ENCODE results near the gene VMAC. TPM values are rescaled to one million over a fixed set of nuclear protein-coding genes. Genes with fewer than 3 reads are reported as not detected.

The VMAC gene
- total RNA-seq, 2 experiments from 2014 or later: 1.7 to 1.9 TPM

DNA sequence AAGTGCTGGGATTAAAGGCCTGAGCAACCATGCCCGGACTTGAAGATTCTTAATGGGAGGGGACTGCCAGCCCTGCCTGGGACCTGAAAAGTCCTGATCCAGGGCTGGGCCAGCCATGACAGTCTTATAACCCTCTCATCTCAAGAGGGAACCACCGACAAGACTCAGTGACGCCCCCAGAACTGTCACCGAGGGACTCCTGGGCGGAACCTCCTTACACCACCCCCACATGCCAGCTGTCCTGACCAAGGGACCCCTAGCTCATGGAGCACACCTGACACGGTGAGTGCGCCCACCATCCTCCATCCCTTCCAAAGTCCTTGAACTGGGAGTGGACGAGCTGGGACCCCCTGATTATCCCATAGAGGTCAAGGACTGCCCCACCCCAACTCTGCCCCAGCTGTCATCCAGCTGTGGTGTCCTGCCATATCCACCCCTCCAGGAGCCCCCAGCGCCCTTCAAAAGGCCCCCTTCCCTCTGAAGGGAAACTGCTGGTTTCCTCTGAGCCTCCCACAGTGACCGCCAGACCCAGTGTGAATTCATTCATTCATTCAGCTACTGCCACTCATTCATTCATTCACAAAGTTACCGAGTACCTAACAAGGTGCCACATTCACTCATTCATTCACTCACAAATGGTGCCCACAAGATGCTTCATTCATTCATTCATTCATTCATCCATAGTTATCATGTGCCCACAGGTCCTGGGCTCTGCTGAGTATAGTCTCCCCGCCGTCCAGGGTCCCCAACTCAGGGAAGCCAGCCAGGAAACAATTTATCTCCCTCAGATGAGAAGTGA is 4.7 kb upstream of the VMAC start:
- ChIA-PET POLR2A (no interaction called here), CTCF (interaction anchor here (1.1 to 1.6 kb wide), 2 partner anchors 9 to 96 kb away, joined by 3 to 6 read pairs; no protein-coding TSS in a partner anchor)

DNA sequence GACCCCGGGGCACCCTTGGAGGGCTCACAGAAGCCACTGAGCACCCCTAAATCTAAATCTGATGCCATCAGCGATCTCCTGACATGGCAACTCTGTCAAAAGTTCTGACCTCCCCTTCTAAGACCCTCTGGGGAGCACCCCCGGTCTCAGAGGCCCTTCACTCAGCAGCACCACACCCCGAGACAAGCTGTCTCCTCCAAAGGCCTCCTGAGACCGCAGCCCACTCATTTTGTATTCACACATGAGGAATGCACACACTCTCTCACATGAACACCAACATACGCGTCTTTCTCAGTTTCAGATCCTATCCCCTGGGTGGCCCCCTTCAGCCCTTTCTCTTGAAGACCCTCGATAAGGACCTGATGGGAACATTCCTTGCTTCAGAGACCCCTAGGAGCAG is 3.7 kb upstream of the VMAC start:
- CTCF ChIA-PET: interaction anchor here (1.1 to 3.4 kb wide), 3 partner anchors 10 to 97 kb away, joined by 3 to 23 read pairs (median 6); no protein-coding TSS in a partner anchor
- POLR2A ChIA-PET: no interaction called here

DNA sequence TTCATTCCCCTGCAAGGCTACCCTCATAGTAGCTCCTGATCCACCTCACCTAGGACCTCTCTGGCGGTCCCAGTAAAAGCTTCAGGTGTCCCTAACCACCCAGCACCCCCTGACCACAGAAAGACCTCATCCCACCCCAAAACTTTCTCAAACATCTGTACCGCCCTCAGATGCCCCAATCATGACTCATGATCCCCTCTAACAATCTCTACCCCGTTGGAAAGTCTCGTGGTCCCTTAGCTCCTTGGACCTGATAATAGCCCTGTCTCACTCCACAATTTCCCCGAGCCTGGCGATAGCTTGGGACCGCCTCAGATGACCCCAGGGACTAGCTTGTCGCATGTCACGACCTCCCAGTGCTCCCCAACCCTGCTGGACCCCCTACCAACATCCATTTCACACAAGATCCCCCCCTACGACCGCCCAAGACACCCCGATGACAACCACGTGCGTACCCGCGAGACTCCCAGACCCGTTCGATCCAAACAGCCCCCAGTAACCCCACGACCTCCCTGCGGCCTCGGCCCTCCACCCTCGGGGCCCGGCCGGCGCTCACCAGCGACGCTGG is 1.5 kb upstream of the VMAC start:
- ChIA-PET POLR2A (interaction anchor here (0.7 to 2.2 kb wide), 8 partner anchors 47 to 213 kb away, joined by 3 to 23 read pairs (median 10); partner anchors contain the start of gene RPL36), CTCF (interaction anchor here (0.6 to 3.4 kb wide), 7 partner anchors 65 to 129 kb away, joined by 3 to 23 read pairs (median 4); no protein-coding TSS in a partner anchor)

GRCh38 chr19:5903624-5904351 is 884 bp upstream of the VMAC start, which contains the start of gene NDUFA11:
NDUFA11 (minus strand) TSS chr19:5903790; CDS start chr19:5903708, 82 bp downstream.
- CTCF ChIA-PET: interaction anchor here (0.8 to 3.4 kb wide), 7 partner anchors 49 to 100 kb away, joined by 3 to 23 read pairs (median 3); no protein-coding TSS in a partner anchor

DNA sequence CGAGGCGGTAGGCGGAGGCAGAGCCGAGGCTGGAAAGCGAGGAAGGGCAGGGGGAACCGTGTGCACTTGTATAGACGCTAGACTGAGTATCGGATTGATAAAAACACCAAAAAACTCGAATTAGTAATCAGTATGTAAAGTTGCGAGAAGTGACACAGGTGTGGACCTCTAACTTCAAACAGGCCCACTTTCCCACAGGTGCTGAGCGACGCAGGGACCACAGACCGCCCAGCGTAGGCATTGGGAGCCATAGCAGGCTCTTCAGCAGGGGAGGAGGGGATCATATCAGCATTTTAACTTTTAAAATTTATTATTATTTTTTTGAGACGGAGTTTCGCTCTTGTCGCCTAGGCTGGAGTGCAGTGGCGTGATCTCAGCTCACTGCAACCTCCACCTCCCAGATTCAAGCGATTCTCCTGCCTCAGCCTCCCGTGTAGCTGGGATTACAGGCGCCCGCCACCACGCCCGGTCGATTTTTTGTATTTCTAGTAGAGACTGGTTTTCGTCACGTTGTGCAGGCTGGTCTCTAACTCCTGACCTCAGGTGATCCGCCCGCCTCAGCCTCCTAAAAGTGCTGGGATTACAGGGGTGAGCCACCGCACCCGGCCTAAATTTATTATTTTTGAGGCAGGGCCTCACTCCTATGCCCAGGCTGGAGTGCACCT is 574 bp downstream of the VMAC start:
- CTCF ChIA-PET: interaction anchor here (1.2 to 1.8 kb wide), 2 partner anchors 63 to 102 kb away, joined by 3 to 5 read pairs; no protein-coding TSS in a partner anchor
- POLR2A ChIA-PET: interaction anchor here (1.3 kb wide), 1 partner anchor 101 kb away, joined by 5 read pairs; no protein-coding TSS in a partner anchor

More at GRCh38 chr19:5903624-5904351, 884 bp upstream of the VMAC start, which contains the start of gene NDUFA11:
- POLR2A ChIA-PET: interaction anchor here (0.5 to 2.2 kb wide), 11 partner anchors 39 to 214 kb away, joined by 3 to 23 read pairs (median 5); partner anchors contain the start of gene RPL36

DNA sequence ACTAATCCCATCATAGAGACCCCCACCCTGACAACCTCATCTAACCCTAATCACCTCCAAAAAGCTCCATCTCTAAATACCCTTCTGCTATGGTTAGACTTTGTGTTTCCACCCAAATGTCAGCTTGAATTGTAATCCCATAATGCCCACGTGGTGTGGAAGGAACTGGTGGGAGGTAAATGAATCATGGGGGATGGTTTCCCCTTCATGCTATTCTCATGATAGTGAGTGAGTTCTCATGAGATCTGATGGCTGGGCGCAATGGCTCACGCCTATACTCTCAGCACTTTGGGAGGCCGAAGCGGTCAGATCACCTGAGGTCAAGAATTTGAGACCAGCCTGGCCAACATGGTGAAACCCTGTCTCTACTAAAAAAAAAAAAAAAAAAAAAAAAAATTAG is 2.6 kb downstream of the VMAC start:
- POLR2A ChIA-PET: interaction anchor here (0.6 kb wide), 1 partner anchor 103 kb away, joined by 3 read pairs; no protein-coding TSS in a partner anchor
- CTCF ChIA-PET: no interaction called here

DNA sequence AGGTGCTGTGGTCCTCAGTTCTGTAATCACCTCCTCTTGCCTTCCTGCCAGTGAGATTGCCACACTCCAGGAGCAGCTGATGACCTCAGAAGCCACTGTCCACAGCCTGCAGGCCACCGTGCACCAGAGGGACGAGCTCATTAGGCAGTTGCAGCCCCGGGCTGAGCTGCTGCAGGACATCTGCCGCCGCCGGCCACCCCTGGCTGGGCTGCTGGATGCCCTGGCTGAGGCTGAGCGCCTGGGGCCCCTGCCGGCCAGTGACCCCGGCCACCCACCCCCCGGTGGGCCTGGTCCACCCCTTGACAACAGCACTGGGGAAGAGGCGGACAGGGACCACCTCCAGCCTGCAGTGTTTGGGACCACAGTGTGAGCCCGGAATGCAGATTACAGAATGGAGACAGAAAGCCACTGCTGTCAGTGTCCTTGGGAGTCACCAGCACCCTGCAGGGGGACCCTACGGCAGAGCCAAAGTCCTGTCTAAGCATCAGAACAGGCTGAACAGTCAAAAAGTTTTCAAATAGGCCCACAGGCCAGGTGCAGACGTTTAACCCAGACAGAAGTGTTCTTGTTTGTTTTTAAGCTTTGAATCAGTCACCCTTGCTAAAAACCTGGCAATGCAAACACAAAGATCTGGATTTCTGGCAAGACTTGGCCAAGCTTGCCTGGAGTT is 4.2 kb downstream of the VMAC start:
- CTCF ChIA-PET: interaction anchor here (0.6 kb wide), 1 partner anchor 1653 kb away, joined by 3 read pairs; no protein-coding TSS in a partner anchor

DNA sequence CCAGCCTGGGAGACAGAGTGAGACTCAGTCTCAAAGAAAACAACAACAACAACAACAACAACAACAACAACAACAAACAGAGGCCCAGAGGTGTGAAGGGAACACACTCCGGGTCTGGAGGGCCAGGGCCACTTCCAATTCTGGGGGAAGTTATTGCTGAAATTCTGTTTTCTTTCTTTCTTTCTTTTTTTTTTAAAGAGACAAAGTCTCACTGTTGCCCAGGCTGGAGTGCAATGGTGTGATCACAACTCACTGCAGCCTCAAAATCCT is 5.9 kb downstream of the VMAC start:
- ChIA-PET CTCF (no interaction called here), POLR2A (no interaction called here)

More for the DNA sequence above, 4.2 kb downstream of the VMAC start:
- POLR2A ChIA-PET: no interaction called here

- ChIA-PET CTCF (interaction anchor here (0.7 kb wide), 1 partner anchor 249 kb away, joined by 4 read pairs; no protein-coding TSS in a partner anchor), POLR2A (no interaction called here)
Observed at GRCh38 chr19:5911366-5911765, 6.7 kb downstream of the VMAC start.

GRCh38 chr19:5913739-5914357 is 9.2 kb downstream of the VMAC start, which contains the start of gene CAPS:
CAPS (plus strand) TSS chr19:5914254; CDS start chr19:5914407, 153 bp downstream.
- CTCF ChIA-PET: no interaction called here
- POLR2A ChIA-PET: no interaction called here

DNA sequence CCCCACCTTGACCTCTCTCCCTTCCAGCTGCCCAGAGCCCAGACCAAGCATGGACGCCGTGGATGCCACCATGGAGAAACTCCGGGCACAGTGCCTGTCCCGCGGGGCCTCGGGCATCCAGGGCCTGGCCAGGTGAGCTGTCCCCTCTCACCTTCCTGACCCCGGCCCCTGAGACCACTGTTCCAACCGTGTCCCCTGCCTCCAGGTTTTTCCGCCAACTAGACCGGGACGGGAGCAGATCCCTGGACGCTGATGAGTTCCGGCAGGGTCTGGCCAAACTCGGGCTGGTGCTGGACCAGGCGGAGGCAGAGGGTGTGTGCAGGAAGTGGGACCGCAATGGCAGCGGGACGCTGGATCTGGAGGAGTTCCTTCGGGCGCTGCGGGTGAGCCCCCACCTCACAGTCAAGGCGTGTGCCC is 9.7 kb downstream of the VMAC start:
- ChIA-PET CTCF (no interaction called here), POLR2A (no interaction called here)

- ChIA-PET POLR2A (no interaction called here), CTCF (no interaction called here)
Observed at GRCh38 chr19:5914946-5915781, 10.5 kb downstream of the VMAC start.

GRCh38 chr19:5915782-5916165 is 11.1 kb downstream of the VMAC start:
- ChIA-PET CTCF (no interaction called here), POLR2A (no interaction called here)

GRCh38 chr19:5916181-5916708 is 11.6 kb downstream of the VMAC start:
- ChIA-PET CTCF (no interaction called here), POLR2A (no interaction called here)

DNA sequence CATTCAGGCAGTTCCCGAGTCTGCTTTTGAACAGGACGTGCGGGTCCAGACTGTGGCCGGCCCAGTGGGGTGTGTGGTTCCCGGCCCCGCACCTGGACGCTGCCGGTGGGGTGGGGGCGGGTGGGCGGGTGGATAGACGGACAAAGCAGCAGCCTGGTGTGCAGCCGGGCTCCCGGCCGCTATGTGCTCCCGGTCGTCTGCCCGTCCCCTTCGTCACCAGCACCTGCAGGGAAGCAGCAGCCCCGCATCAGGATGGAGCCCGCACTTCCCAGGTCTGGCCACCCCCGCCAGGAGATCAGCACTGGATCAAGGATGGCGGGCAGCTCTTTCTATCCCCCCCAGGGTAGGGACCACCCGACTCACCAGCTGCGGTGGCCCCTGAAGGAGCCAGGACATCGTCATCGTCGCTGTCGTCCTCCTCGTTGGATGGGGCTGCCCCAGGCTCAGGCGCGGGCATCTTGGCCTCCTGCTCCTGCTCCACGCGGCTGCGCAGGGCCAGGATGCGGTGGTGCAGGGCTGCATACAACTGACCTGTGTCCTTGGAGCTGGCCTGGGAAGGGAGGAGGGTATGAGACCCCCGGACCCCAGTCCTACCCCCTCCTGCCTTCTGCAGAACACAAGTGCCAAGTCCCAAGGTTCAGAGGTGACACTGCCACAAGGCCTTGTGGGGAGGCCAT is 12.9 kb downstream of the VMAC start:
- POLR2A ChIA-PET: interaction anchor here (0.5 kb wide), 1 partner anchor 84 kb away, joined by 3 read pairs; no protein-coding TSS in a partner anchor
- CTCF ChIA-PET: interaction anchor here (0.5 to 1.0 kb wide), 2 partner anchors 105 to 1691 kb away, joined by 3 to 4 read pairs; no protein-coding TSS in a partner anchor

GRCh38 chr19:5918463-5919079 is 13.9 kb downstream of the VMAC start:
- CTCF ChIA-PET: interaction anchor here (1.0 kb wide), 1 partner anchor 104 kb away, joined by 3 read pairs; no protein-coding TSS in a partner anchor
- POLR2A ChIA-PET: no interaction called here

All from activated CD8-positive, alpha-beta memory T cell treated with anti-CD3 and anti-CD28 coated beads for 36 hours (primary cell).